GM12878 (cell line): ENCODE measurements around the gene XRCC4. TPM values are rescaled to one million over a fixed set of nuclear protein-coding genes. Genes with fewer than 3 reads are reported as not detected.

Experiments used
- ATAC-seq: fragments of 200-7000 bp; cut with Tn5 transposase; 3 replicates; pipeline ENCODE4 v1.9.1; 2020; ENCODE audit warnings: mild to moderate bottlenecking, moderate library complexity
- BruUV-seq: library from RNA; stranded (reverse); fragments of 400-500 nt; replicated peaks from 2 replicates; lab custom pipeline; 2021; lab: Mats Ljungman, UMichigan
- CTCF ChIA-PET: fragments of 300-600 bp; sonication (Branson Sonifier 250); formaldehyde crosslinking; extraction: SDS; loops from one replicate; lab custom pipeline; 2021; ENCODE audit warnings: inconsistent platforms; lab: Yijun Ruan, JAX
- POLR2A ChIA-PET: fragments of 350-600 bp; formaldehyde crosslinking; extraction: SDS; loops from one replicate; lab custom pipeline; 2021; ENCODE audit warnings: inconsistent platforms; lab: Charles Lee
- RAD21 ChIA-PET: fragments of 300-600 bp; sonication (Branson Sonifier 250); formaldehyde crosslinking; loops from one replicate; lab custom pipeline; 2023; ENCODE audit warnings: antibody characterized with exemption; ENCODE audit not compliant: unreplicated experiment; lab: Charles Lee
- SMC1A ChIA-PET: fragments of 300-600 bp; sonication (Branson Sonifier 250); formaldehyde crosslinking; loops from one replicate; lab custom pipeline; 2023; ENCODE audit not compliant: unreplicated experiment, uncharacterized antibody; lab: Charles Lee
- DNase-seq: peaks from one replicate; pipeline ENCODE4 v3.0.0-alpha.2; 2011; ENCODE audit warnings: low read depth, low spot score
- FAIRE-seq: peaks from 3 replicates; lab custom pipeline; 2011; peaks lifted over from hg19 to GRCh38; lab: Jason Lieb, UNC
- H2AFZ ChIP-seq: 2 replicates; pipeline ENCODE4 v1.6.0; 2011; ENCODE audit warnings: low read depth, low read length, control low read depth; ENCODE audit not compliant: control insufficient read depth
- H3K27ac ChIP-seq: 2 replicates; pipeline ENCODE4 v1.5.1; 2011; ENCODE audit warnings: control low read depth; ENCODE audit not compliant: control insufficient read depth, insufficient read depth
- H3K27me3 ChIP-seq, 2 experiments: replicated peaks in 1 of 2; 2 replicates each; pipeline versions ENCODE4 v1.6.0 to v1.6.1; 2011; ENCODE audit warnings: low read length in 1 of 2; ENCODE audit not compliant: control insufficient read depth in 2 of 2, insufficient read depth in 2 of 2
- H3K36me3 ChIP-seq, 2 experiments: 2 replicates each; pipeline ENCODE4 v1.5.1; 2011; ENCODE audit warnings: low read length in 1 of 2; ENCODE audit not compliant: control insufficient read depth in 2 of 2, insufficient read depth in 2 of 2
- H3K4me1 ChIP-seq: 2 replicates; pipeline ENCODE4 v1.6.1; 2011; ENCODE audit warnings: mild to moderate bottlenecking, low read length, moderate library complexity, mixed read lengths; ENCODE audit not compliant: control insufficient read depth, insufficient read depth
- H3K4me2 ChIP-seq: 2 replicates; pipeline ENCODE4 v1.6.0; 2011; ENCODE audit warnings: control low read depth; ENCODE audit not compliant: control insufficient read depth, insufficient read depth
- H3K4me3 ChIP-seq: fragments of 200-600 bp; sonication (generic); 2 replicates; pipeline ENCODE4 v1.5.1; 2016
- H3K79me2 ChIP-seq: 2 replicates; pipeline ENCODE4 v1.6.0; 2011; ENCODE audit warnings: low read length; ENCODE audit not compliant: control insufficient read depth, insufficient read depth
- H3K9ac ChIP-seq: 2 replicates; pipeline ENCODE4 v1.8.0; 2011; ENCODE audit warnings: low read length, control low read depth, mixed read lengths; ENCODE audit not compliant: control insufficient read depth, insufficient read depth
- H3K9me3 ChIP-seq: replicated peaks from 3 replicates; pipeline ENCODE4 v1.5.1; 2011; ENCODE audit warnings: mild to moderate bottlenecking, low read length; ENCODE audit not compliant: control insufficient read depth, insufficient read depth
- H4K20me1 ChIP-seq: 2 replicates; pipeline ENCODE4 v1.6.0; 2011; ENCODE audit not compliant: control insufficient read depth, insufficient read depth
- BCL11A ChIP-seq: IDR thresholded peaks from 2 replicates; pipeline ENCODE4 v1.6.1; 2011; ENCODE audit warnings: low read depth, low read length
- FOXM1 ChIP-seq: IDR thresholded peaks from 2 replicates; pipeline ENCODE4 v1.6.1; 2012; ENCODE audit warnings: low read depth, mild to moderate bottlenecking, inconsistent platforms, low read length, moderate library complexity
- HDAC2 ChIP-seq: fragments of 200-600 bp; sonication (generic); IDR thresholded peaks from 2 replicates; pipeline ENCODE4 v1.6.1; 2017
- JUNB ChIP-seq: IDR thresholded peaks from 2 replicates; pipeline ENCODE4 v1.6.1; 2016; ENCODE audit warnings: antibody characterized with exemption, mild to moderate bottlenecking
- MYC ChIP-seq: IDR thresholded peaks from 2 replicates; pipeline ENCODE4 v1.6.1; 2011; ENCODE audit warnings: mild to moderate bottlenecking, low read length, moderate library complexity, inconsistent platforms; ENCODE audit not compliant: insufficient read depth, insufficient replicate concordance, insufficient read length, severe bottlenecking
- NR2C2 ChIP-seq: IDR thresholded peaks from 2 replicates; pipeline ENCODE4 v1.6.1; 2011; ENCODE audit warnings: borderline replicate concordance, low read depth; ENCODE audit not compliant: control insufficient read depth, insufficient read length
- RAD51 ChIP-seq: fragments of 450-650 bp; IDR thresholded peaks from 2 replicates; pipeline ENCODE4 v1.6.1; 2016; ENCODE audit warnings: moderate library complexity, mild to moderate bottlenecking, inconsistent platforms
- RCOR1 ChIP-seq: conservative IDR thresholded peaks from 2 replicates; pipeline ENCODE4 v1.6.1; 2012; ENCODE audit warnings: low read depth, low read length, improper control_type of control experiment
- WGBS: methylation state at CpG from one replicate; pipeline ENCODE4 v1.1.6; 2016; ENCODE audit warnings: low lambda C conversion rate; ENCODE audit not compliant: insufficient replicate concordance, insufficient coverage; ENCODE audit errors: missing lambda C conversion rate; 5-methylcytosine and 5-hydroxymethylcytosine counted together
- in situ Hi-C: fragments of 300-500 bp; cut with MboI; formaldehyde crosslinking; loops from 9 replicates; pipeline ENCODE4 v1.14.3; 2018; ENCODE audit warnings: mixed read lengths
- intact Hi-C: fragments of 100-400 bp; cut with micrococcal nuclease; formaldehyde crosslinking; loops from one replicate; pipeline ENCODE4 v1.14.2; 2022; ENCODE audit not compliant: unreplicated experiment
- polyA plus RNA-seq, 11 experiments: library from polyadenylated mRNA; depleted of rRNA in 4 of 11; unstranded in 6 of 11; stranded (reverse) in 5 of 11; fragments of >200 nt; fragmentation: Nextera tagmentation in 4 of 11; fragmentation: Illumina TruSeq in 1 of 11; extraction: Ambion mirVana in 4 of 11; extraction: Trizol in 1 of 11; gene quantifications; 1 replicate in 1 of 11; 2 replicates in 10 of 11; pipeline versions ENCODE4 v1.2.1 to v1.2.3, GENCODE V29; 2011 to 2016; ENCODE audit warnings: inconsistent platforms in 2 of 11, missing spikeins in 2 of 11, low read depth in 1 of 11
- total RNA-seq, 4 experiments: library from RNA; depleted of rRNA in 3 of 4; stranded (reverse); fragments of >200 nt in 3 of 4; fragmentation: Illumina TruSeq in 1 of 4; extraction: Trizol in 1 of 4; gene quantifications; 2 replicates each; pipeline versions ENCODE4 v1.2.1 to v1.2.3, GENCODE V29; 2013 to 2021
- TF ChIP-seq, protein P1 (sequence below): IDR thresholded peaks from 2 replicates; pipeline ENCODE4 v1.6.1; 2011; ENCODE audit warnings: low read depth, mild to moderate bottlenecking, low read length, moderate library complexity, borderline replicate concordance; ENCODE audit errors: extremely low read depth

XRCC4 gene
- total and polyA plus RNA-seq, 10 of the 15 experiments (the other 5 are each of a cell fraction or from before 2014, with no cell fraction given), result 12.1 to 53.6 (median 25.8) TPM

DNA sequence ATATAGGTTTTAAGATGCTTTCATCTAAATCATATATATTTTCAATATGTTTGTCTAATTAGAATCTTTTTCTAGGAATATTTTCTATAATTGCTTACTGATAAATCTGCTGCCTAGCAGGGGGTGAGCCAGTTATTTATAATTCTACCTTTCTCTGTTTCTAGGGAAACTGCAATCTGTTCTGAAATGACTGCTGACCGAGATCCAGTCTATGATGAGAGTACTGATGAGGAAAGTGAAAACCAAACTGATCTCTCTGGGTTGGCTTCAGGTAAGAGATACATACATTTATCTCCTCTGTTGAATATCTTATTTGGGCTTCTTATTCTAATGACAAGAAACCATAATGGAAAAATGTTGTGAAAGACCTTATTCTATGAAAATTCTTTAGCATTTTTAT is 127.3 kb downstream of the XRCC4 start:
- DNase-seq (no peak), FAIRE-seq (no peak), ATAC-seq (peak; percentile 46; the same call in 1 of the 3 replicates)
- Histone ChIP-seq H3K4me3 (no peak overlapping the region), H3K4me1 (no peaks in the 10 kb centered on the region), H3K79me2 (no peaks in the 10 kb centered on the region), H3K36me3 (0 out of 4 replicates have a peak, but pooled peaks cover 0 to 3% of the 10 kb centered on the region in 2 experiments), H3K27ac (no peak overlapping the region), H2AFZ (no peak overlapping the region), H3K9ac (no peak overlapping the region), H3K4me2 (no peak overlapping the region), H4K20me1 (no peaks in the 10 kb centered on the region), H3K27me3 (no peaks in the 10 kb centered on the region), H3K9me3 (no peaks in the 10 kb centered on the region)
- no TSS peak for BruUV-seq
- ChIA-PET CTCF (no interaction called here), POLR2A (no interaction called here), RAD21 (no interaction called here), SMC1A (no interaction called here)
- intact Hi-C loops (no loop called here), in situ Hi-C loops (no loop called here)
- WGBS, result 35% methylated on average over 1 of the region's 1 CpG
- TF ChIP-seq HDAC2 (no peak), JUNB (0 out of 2 replicates have a peak, but pooled peaks have one; percentile 16), RCOR1 (no peak)

DNA sequence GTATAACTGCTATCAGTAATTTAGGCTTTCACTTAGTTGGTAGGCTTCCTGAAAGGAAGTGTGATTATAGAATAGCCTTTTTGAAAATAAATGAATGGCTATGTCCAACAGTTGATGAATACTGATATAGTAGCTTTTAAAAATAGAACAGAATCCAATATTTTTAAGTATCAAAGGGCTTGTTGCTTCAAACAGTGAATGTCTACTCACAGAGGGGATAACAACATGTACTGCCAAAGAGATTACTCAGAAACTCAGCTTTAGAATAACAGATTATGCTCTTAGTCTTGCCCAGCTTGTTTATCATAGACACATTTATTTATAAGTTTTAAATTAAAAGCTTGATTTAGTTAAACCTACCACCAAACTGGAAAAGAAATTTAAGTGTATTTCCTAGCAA is 132.6 kb downstream of the XRCC4 start:
- H3K4me3 ChIP-seq, result no peak overlapping the region
- FAIRE-seq (no peak), ATAC-seq (no peak), DNase-seq (no peak)
- POLR2A ChIA-PET, result interaction anchor here (0.8 kb wide), 1 partner anchor 9 kb away, joined by 4 read pairs; no protein-coding TSS in a partner anchor
- no peaks in the 10 kb centered on the region for H3K27me3 ChIP-seq
- intact Hi-C loops (no loop called here), in situ Hi-C loops (no loop called here)
- no peak overlapping the region for H3K4me2 ChIP-seq
- CTCF ChIA-PET, result interaction anchor here (1.9 kb wide), 1 partner anchor 9 kb away, joined by 6 read pairs; no protein-coding TSS in a partner anchor
- H3K9me3 ChIP-seq, result no peaks in the 10 kb centered on the region
- no peaks in the 10 kb centered on the region for H4K20me1 ChIP-seq
- TF ChIP-seq, protein P1, sequence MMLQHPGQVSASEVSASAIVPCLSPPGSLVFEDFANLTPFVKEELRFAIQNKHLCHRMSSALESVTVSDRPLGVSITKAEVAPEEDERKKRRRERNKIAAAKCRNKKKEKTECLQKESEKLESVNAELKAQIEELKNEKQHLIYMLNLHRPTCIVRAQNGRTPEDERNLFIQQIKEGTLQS, result no peak
- TF ChIP-seq RAD51 (no peak), NR2C2 (no peak), BCL11A (no peak), FOXM1 (no peak), MYC (no peak)
- BruUV-seq, result no TSS peak
- RAD21 ChIA-PET, result no interaction called here
- SMC1A ChIA-PET, result interaction anchor here (0.6 to 1.4 kb wide), 3 partner anchors 10 to 32 kb away, joined by 3 to 6 read pairs (median 3); no protein-coding TSS in a partner anchor
- H3K79me2 ChIP-seq, result no peaks in the 10 kb centered on the region
- no peaks in the 10 kb centered on the region for H3K4me1 ChIP-seq
- no peaks in the 10 kb centered on the region for H3K36me3 ChIP-seq
- no peak overlapping the region for H3K27ac ChIP-seq
- no peak overlapping the region for H3K9ac ChIP-seq
- no peak overlapping the region for H2AFZ ChIP-seq
